ENCODE measurements around the gene DUSP15.
"Not testable (repeated sequence)": the region's sequence is repeated elsewhere in the genome, so short reads cannot be mapped to it uniquely, and the experiment has no call there.

The DUSP15 gene

GRCh38 chr20:31869942-31870725, at the start of gene DUSP15, which contains the start of gene TTLL9:
Gene DUSP15 (minus strand): TSS chr20:31870527. CDS start chr20:31870337, 190 bp downstream.
Gene TTLL9 (plus strand): TSS chr20:31870634. CDS start chr20:31871127, 493 bp downstream.
- H3K4me3 Mint-ChIP-seq = peak within 1 kb of the TSS; percentile 83
- no peaks in the 10 kb centered on the region for H3K36me3 Mint-ChIP-seq
- peaks cover 31% of the 10 kb centered on the region for H3K27me3 Mint-ChIP-seq
- H3K27ac Mint-ChIP-seq = peak within 1 kb of the TSS; percentile 78
- peak; percentile 46 for ATAC-seq
- no peaks in the 10 kb centered on the region for H3K9me3 Mint-ChIP-seq
- peaks cover 38% of the 10 kb centered on the region for H3K4me1 Mint-ChIP-seq

- no peaks in the 10 kb centered on the region for H3K9me3 Mint-ChIP-seq
- H3K4me3 Mint-ChIP-seq = no peak overlapping the region
- peaks cover 39% of the 10 kb centered on the region for H3K4me1 Mint-ChIP-seq
- peaks cover 15% of the 10 kb centered on the region for H3K27me3 Mint-ChIP-seq
- H3K36me3 Mint-ChIP-seq = peaks cover 5% of the 10 kb centered on the region
- H3K27ac Mint-ChIP-seq = no peak overlapping the region
- no peak for ATAC-seq
Observed at GRCh38 chr20:31919410-31920155, 49.3 kb upstream of the DUSP15 start.

GRCh38 chr20:31918466-31919105, 48.3 kb upstream of the DUSP15 start:
- Mint-ChIP-seq H3K36me3 (peaks cover 5% of the 10 kb centered on the region), H3K27me3 (peaks cover 5% of the 10 kb centered on the region), H3K4me3 (no peak overlapping the region), H3K9me3 (no peaks in the 10 kb centered on the region), H3K4me1 (peaks cover 29% of the 10 kb centered on the region), H3K27ac (peak overlapping the region; percentile 55)
- ATAC-seq = no peak

- not testable (repeated sequence) for H3K9me3 Mint-ChIP-seq, H3K36me3 Mint-ChIP-seq, H3K27me3 Mint-ChIP-seq
- ATAC-seq = peak; percentile 74
- Mint-ChIP-seq H3K4me3 (peak overlapping the region; percentile 30), H3K27ac (peak overlapping the region; percentile 55), H3K4me1 (peaks cover 23% of the 10 kb centered on the region)
Observed at GRCh38 chr20:31917962-31918412, 47.7 kb upstream of the DUSP15 start.

- Mint-ChIP-seq H3K27me3 (no peaks in the 10 kb centered on the region), H3K27ac (no peak overlapping the region), H3K36me3 (peaks cover 5% of the 10 kb centered on the region), H3K4me1 (peaks cover 16% of the 10 kb centered on the region), H3K9me3 (no peaks in the 10 kb centered on the region), H3K4me3 (no peak overlapping the region)
- ATAC-seq = no peak
Observed at GRCh38 chr20:31916708-31917107, 46.4 kb upstream of the DUSP15 start.

- H3K27me3 Mint-ChIP-seq = no peaks in the 10 kb centered on the region
- H3K36me3 Mint-ChIP-seq = peaks cover 2% of the 10 kb centered on the region
- H3K4me3 Mint-ChIP-seq = no peak overlapping the region
- H3K9me3 Mint-ChIP-seq = no peaks in the 10 kb centered on the region
- H3K4me1 Mint-ChIP-seq = peaks cover 16% of the 10 kb centered on the region
- H3K27ac Mint-ChIP-seq = no peak overlapping the region
- ATAC-seq = no peak
Observed at GRCh38 chr20:31915491-31916280, 45.4 kb upstream of the DUSP15 start.

- H3K9me3 Mint-ChIP-seq = no peaks in the 10 kb centered on the region
- H3K4me3 Mint-ChIP-seq = no peak overlapping the region
- H3K27me3 Mint-ChIP-seq = no peaks in the 10 kb centered on the region
- H3K36me3 Mint-ChIP-seq = no peaks in the 10 kb centered on the region
- H3K4me1 Mint-ChIP-seq = peaks cover 16% of the 10 kb centered on the region
- no peak overlapping the region for H3K27ac Mint-ChIP-seq
- ATAC-seq = no peak
Observed at GRCh38 chr20:31914170-31914569, 43.8 kb upstream of the DUSP15 start.

GRCh38 chr20:31913431-31914157, 43.3 kb upstream of the DUSP15 start:
- H3K4me1 Mint-ChIP-seq = peaks cover 11% of the 10 kb centered on the region
- no peak overlapping the region for H3K4me3 Mint-ChIP-seq
- no peaks in the 10 kb centered on the region for H3K9me3 Mint-ChIP-seq
- no peak overlapping the region for H3K27ac Mint-ChIP-seq
- ATAC-seq = no peak
- no peaks in the 10 kb centered on the region for H3K27me3 Mint-ChIP-seq
- no peaks in the 10 kb centered on the region for H3K36me3 Mint-ChIP-seq

- ATAC-seq = no peak
- no peaks in the 10 kb centered on the region for H3K27me3 Mint-ChIP-seq
- H3K27ac Mint-ChIP-seq = no peak overlapping the region
- no peak overlapping the region for H3K4me3 Mint-ChIP-seq
- no peaks in the 10 kb centered on the region for H3K4me1 Mint-ChIP-seq
- H3K9me3 Mint-ChIP-seq = no peaks in the 10 kb centered on the region
- H3K36me3 Mint-ChIP-seq = no peaks in the 10 kb centered on the region
Observed at GRCh38 chr20:31910071-31910803, 39.9 kb upstream of the DUSP15 start.

GRCh38 chr20:31909253-31910070, 39.1 kb upstream of the DUSP15 start:
- H3K4me1 Mint-ChIP-seq = no peaks in the 10 kb centered on the region
- H3K27me3 Mint-ChIP-seq = no peaks in the 10 kb centered on the region
- no peaks in the 10 kb centered on the region for H3K9me3 Mint-ChIP-seq
- no peak for ATAC-seq
- H3K27ac Mint-ChIP-seq = no peak overlapping the region
- H3K36me3 Mint-ChIP-seq = no peaks in the 10 kb centered on the region
- H3K4me3 Mint-ChIP-seq = no peak overlapping the region

- ATAC-seq = no peak
- peaks cover 2% of the 10 kb centered on the region for H3K36me3 Mint-ChIP-seq
- H3K4me1 Mint-ChIP-seq = no peaks in the 10 kb centered on the region
- H3K4me3 Mint-ChIP-seq = no peak overlapping the region
- H3K27me3 Mint-ChIP-seq = no peaks in the 10 kb centered on the region
- no peak overlapping the region for H3K27ac Mint-ChIP-seq
- H3K9me3 Mint-ChIP-seq = no peaks in the 10 kb centered on the region
Observed at GRCh38 chr20:31908424-31908823, 38.1 kb upstream of the DUSP15 start.

GRCh38 chr20:31908016-31908415, 37.7 kb upstream of the DUSP15 start:
- Mint-ChIP-seq H3K36me3 (peaks cover 6% of the 10 kb centered on the region), H3K4me1 (no peaks in the 10 kb centered on the region), H3K27me3 (no peaks in the 10 kb centered on the region), H3K9me3 (no peaks in the 10 kb centered on the region), H3K4me3 (no peak overlapping the region), H3K27ac (peak overlapping the region; percentile 10)
- ATAC-seq = no peak

GRCh38 chr20:31907046-31907445, 36.7 kb upstream of the DUSP15 start:
- Mint-ChIP-seq H3K9me3 (no peaks in the 10 kb centered on the region), H3K4me3 (no peak overlapping the region), H3K36me3 (peaks cover 7% of the 10 kb centered on the region)

More at GRCh38 chr20:31907046-31907445, 36.7 kb upstream of the DUSP15 start:
- no peaks in the 10 kb centered on the region for H3K4me1 Mint-ChIP-seq
- H3K27ac Mint-ChIP-seq = no peak overlapping the region
- no peak for ATAC-seq
- H3K27me3 Mint-ChIP-seq = no peaks in the 10 kb centered on the region
